SU-DHL-6 (cell line): Measurements from ENCODE around the gene JADE2.

ENCODE experiments used
- H2AFZ ChIP-seq: fragments of 200-600 bp; sonication (generic); 2 replicates; pipeline ENCODE4 v1.6.1; 2014; ENCODE audit warnings: low read depth, mild to moderate bottlenecking, moderate library complexity, mixed read lengths, antibody characterized with exemption, low read length; ENCODE audit not compliant: severe bottlenecking
- H3F3A ChIP-seq: fragments of 200-600 bp; shearing (Covaris generic); 2 replicates; pipeline ENCODE4 v1.6.0; 2016; ENCODE audit warnings: antibody characterized with exemption, mild to moderate bottlenecking; ENCODE audit not compliant: insufficient read depth
- H3K27ac ChIP-seq: fragments of 200-600 bp; sonication (generic); 2 replicates; pipeline ENCODE4 v1.5.1; 2016; ENCODE audit warnings: low read depth, mild to moderate bottlenecking, low read length, moderate library complexity, mixed read lengths
- H3K27me3 ChIP-seq: fragments of 200-600 bp; sonication (generic), shearing (Covaris generic); 2 replicates; pipeline ENCODE4 v1.6.0; 2014; ENCODE audit warnings: mild to moderate bottlenecking, low read length
- H3K36me3 ChIP-seq: fragments of 200-600 bp; sonication (generic); 2 replicates; pipeline ENCODE4 v1.6.1; 2014; ENCODE audit warnings: mild to moderate bottlenecking, low read length, mixed read lengths
- H3K4me2 ChIP-seq: fragments of 300-600, 200-600 bp; shearing (Covaris generic), sonication (generic); 2 replicates; pipeline ENCODE4 v1.6.0; 2014; ENCODE audit warnings: low read length, low read depth, mild to moderate bottlenecking; ENCODE audit not compliant: poor library complexity, severe bottlenecking
- H3K4me3 ChIP-seq: fragments of 200-600 bp; sonication (generic); 2 replicates; pipeline ENCODE4 v1.5.1; 2014; ENCODE audit warnings: antibody characterized with exemption, low read length, mild to moderate bottlenecking, mixed read lengths; ENCODE audit not compliant: insufficient read depth, poor library complexity, severe bottlenecking
- H3K79me2 ChIP-seq: fragments of 200-600 bp; sonication (generic); 2 replicates; pipeline ENCODE4 v1.6.1; 2014; ENCODE audit warnings: mild to moderate bottlenecking, low read length, moderate library complexity; ENCODE audit not compliant: insufficient read depth
- H3K9ac ChIP-seq: fragments of 200-600 bp; sonication (generic); 2 replicates; pipeline ENCODE4 v1.7.0; 2014; ENCODE audit warnings: mild to moderate bottlenecking, low read length
- H3K9me2 ChIP-seq: fragments of 200-600 bp; sonication (generic); replicated peaks from 2 replicates; pipeline ENCODE4 v1.6.1; 2014; ENCODE audit warnings: low read length; ENCODE audit not compliant: insufficient read depth
- H3K9me3 ChIP-seq: fragments of 200-600 bp; sonication (generic); 2 replicates; pipeline ENCODE4 v1.6.1; 2014; ENCODE audit warnings: low read length, mixed read lengths; ENCODE audit not compliant: insufficient read depth
- H4K20me1 ChIP-seq: fragments of 200-600 bp; sonication (generic); 2 replicates; pipeline ENCODE4 v1.6.1; 2014; ENCODE audit warnings: low read depth, mild to moderate bottlenecking, antibody characterized with exemption, low read length, moderate library complexity, mixed read lengths
- EZH2phosphoT487 ChIP-seq: fragments of 200-600 bp; sonication (generic), shearing (Covaris generic); conservative IDR thresholded peaks from 2 replicates; pipeline ENCODE4 v1.6.1; 2018; ENCODE audit warnings: mild to moderate bottlenecking, antibody characterized with exemption, low read length, moderate library complexity, mixed read lengths
- TF ChIP-seq, protein P1 (sequence below): fragments of 200-600 bp; sonication (generic); IDR thresholded peaks from one replicate; pipeline ENCODE4 v1.5.1; 2017; ENCODE audit warnings: antibody characterized with exemption, mild to moderate bottlenecking, low read length, moderate library complexity; ENCODE audit not compliant: insufficient read depth, poor library complexity, severe bottlenecking

Gene JADE2

GRCh38 chr5:134625559-134625958 is 100.1 kb downstream of the JADE2 start:
- Histone ChIP-seq H3K27ac (no peak overlapping the region), H3K36me3 (peaks cover 15% of the 10 kb centered on the region; the same call in 1 of the 2 replicates), H3K4me2 (no peak overlapping the region), H3K27me3 (no peaks in the 10 kb centered on the region), H3K4me3 (no peak overlapping the region), H3K9me2 (no peaks in the 10 kb centered on the region), H4K20me1 (no peaks in the 10 kb centered on the region), H3K9ac (no peak overlapping the region), H3F3A (no peaks in the 10 kb centered on the region; the same call in 1 of the 2 replicates), H3K9me3 (no peaks in the 10 kb centered on the region), H2AFZ (no peak overlapping the region), H3K79me2 (peaks cover 40% of the 10 kb centered on the region)
- no peak for TF ChIP-seq EZH2phosphoT487
- TF ChIP-seq, protein P1, sequence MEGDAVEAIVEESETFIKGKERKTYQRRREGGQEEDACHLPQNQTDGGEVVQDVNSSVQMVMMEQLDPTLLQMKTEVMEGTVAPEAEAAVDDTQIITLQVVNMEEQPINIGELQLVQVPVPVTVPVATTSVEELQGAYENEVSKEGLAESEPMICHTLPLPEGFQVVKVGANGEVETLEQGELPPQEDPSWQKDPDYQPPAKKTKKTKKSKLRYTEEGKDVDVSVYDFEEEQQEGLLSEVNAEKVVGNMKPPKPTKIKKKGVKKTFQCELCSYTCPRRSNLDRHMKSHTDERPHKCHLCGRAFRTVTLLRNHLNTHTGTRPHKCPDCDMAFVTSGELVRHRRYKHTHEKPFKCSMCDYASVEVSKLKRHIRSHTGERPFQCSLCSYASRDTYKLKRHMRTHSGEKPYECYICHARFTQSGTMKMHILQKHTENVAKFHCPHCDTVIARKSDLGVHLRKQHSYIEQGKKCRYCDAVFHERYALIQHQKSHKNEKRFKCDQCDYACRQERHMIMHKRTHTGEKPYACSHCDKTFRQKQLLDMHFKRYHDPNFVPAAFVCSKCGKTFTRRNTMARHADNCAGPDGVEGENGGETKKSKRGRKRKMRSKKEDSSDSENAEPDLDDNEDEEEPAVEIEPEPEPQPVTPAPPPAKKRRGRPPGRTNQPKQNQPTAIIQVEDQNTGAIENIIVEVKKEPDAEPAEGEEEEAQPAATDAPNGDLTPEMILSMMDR, result no peak

- Histone ChIP-seq H3K4me2 (no peak overlapping the region), H3K9ac (no peak overlapping the region)
Observed at GRCh38 chr5:134626369-134627014, 101.0 kb downstream of the JADE2 start.

More at GRCh38 chr5:134626369-134627014, 101.0 kb downstream of the JADE2 start:
- Histone ChIP-seq H3K27me3 (no peaks in the 10 kb centered on the region), H3K9me3 (no peaks in the 10 kb centered on the region), H3K79me2 (peaks cover 49% of the 10 kb centered on the region), H3K36me3 (0 out of 2 replicates have a peak, but pooled peaks cover 9% of the 10 kb centered on the region), H3K4me3 (no peak overlapping the region), H3K9me2 (no peaks in the 10 kb centered on the region), H3F3A (peaks cover 6% of the 10 kb centered on the region; the same call in 1 of the 2 replicates), H2AFZ (no peak overlapping the region), H4K20me1 (no peaks in the 10 kb centered on the region), H3K27ac (no peak overlapping the region)
- TF ChIP-seq, protein P1, result no peak
- no peak for TF ChIP-seq EZH2phosphoT487
